GM08714 (cell line): ENCODE results near the gene CABYR.

Experiments
- H3K4me3 ChIP-seq: fragments of 200-500 bp; sonication (Bioruptor generic); 2 replicates; pipeline ENCODE4 v1.5.1; 2014; ENCODE audit warnings: mild to moderate bottlenecking, low read length, inconsistent platforms
- ZNF274 ChIP-seq: IDR thresholded peaks from 2 replicates; pipeline ENCODE4 v1.6.1; 2012; ENCODE audit warnings: mild to moderate bottlenecking, low read depth, low read length

The CABYR gene

GRCh38 chr18:24190590-24190989 lies 51.7 kb downstream of the CABYR start:
- TF ChIP-seq ZNF274 = no peak

GRCh38 chr18:24195296-24196053 lies 56.6 kb downstream of the CABYR start:
- H3K4me3 ChIP-seq = no peak overlapping the region
- no peak for TF ChIP-seq ZNF274

More at GRCh38 chr18:24190590-24190989, 51.7 kb downstream of the CABYR start:
- H3K4me3 ChIP-seq = no peak overlapping the region

- no peak for TF ChIP-seq ZNF274
- H3K4me3 ChIP-seq = no peak overlapping the region
Observed at GRCh38 chr18:24196764-24197163, 57.9 kb downstream of the CABYR start.

GRCh38 chr18:24197412-24197811 lies 58.5 kb downstream of the CABYR start:
- no peak for TF ChIP-seq ZNF274

GRCh38 chr18:24198461-24198860 lies 59.6 kb downstream of the CABYR start:
- TF ChIP-seq ZNF274 = no peak
- no peak overlapping the region for H3K4me3 ChIP-seq

More at GRCh38 chr18:24197412-24197811, 58.5 kb downstream of the CABYR start:
- no peak overlapping the region for H3K4me3 ChIP-seq

- no peak for TF ChIP-seq ZNF274
- H3K4me3 ChIP-seq = no peak overlapping the region
Observed at GRCh38 chr18:24199372-24199962, 60.6 kb downstream of the CABYR start.

- H3K4me3 ChIP-seq = no peak overlapping the region
- no peak for TF ChIP-seq ZNF274
Observed at GRCh38 chr18:24200494-24201290, 61.8 kb downstream of the CABYR start.

GRCh38 chr18:24201699-24202687 lies 63.1 kb downstream of the CABYR start:
- H3K4me3 ChIP-seq = no peak overlapping the region
- TF ChIP-seq ZNF274 = no peak

- H3K4me3 ChIP-seq = no peak overlapping the region
- TF ChIP-seq ZNF274 = no peak
Observed at GRCh38 chr18:24204904-24205303, 66.0 kb downstream of the CABYR start.

GRCh38 chr18:24208270-24209035 lies 69.6 kb downstream of the CABYR start:
- no peak for TF ChIP-seq ZNF274
- H3K4me3 ChIP-seq = no peak overlapping the region

- H3K4me3 ChIP-seq = no peak overlapping the region
- TF ChIP-seq ZNF274 = no peak
Observed at GRCh38 chr18:24209558-24209957, 70.7 kb downstream of the CABYR start.
